GM12878 (cell line): ENCODE results near the gene TACSTD2.

Experiments used
- CUX1 ChIP-seq: IDR thresholded peaks from 2 replicates; pipeline ENCODE4 v1.6.1; 2012; ENCODE audit warnings: improper control_type of control experiment, low read depth, low read length; ENCODE audit not compliant: insufficient replicate concordance
- MYC ChIP-seq: IDR thresholded peaks from 2 replicates; pipeline ENCODE4 v1.6.1; 2011; ENCODE audit warnings: mild to moderate bottlenecking, low read length, moderate library complexity, inconsistent platforms; ENCODE audit not compliant: insufficient read depth, insufficient replicate concordance, insufficient read length, severe bottlenecking
- NRF1 ChIP-seq: conservative IDR thresholded peaks from 2 replicates; pipeline ENCODE4 v1.6.1; 2011; ENCODE audit warnings: mild to moderate bottlenecking, low read depth, low read length, improper control_type of control experiment
- POLR2A ChIP-seq: IDR thresholded peaks from 2 replicates; pipeline ENCODE4 v1.6.1; 2011; ENCODE audit warnings: low read depth, mild to moderate bottlenecking, low read length
- RAD21 ChIP-seq: IDR thresholded peaks from 2 replicates; pipeline ENCODE4 v1.6.1; 2011; ENCODE audit warnings: mild to moderate bottlenecking, low read depth, low read length, moderate library complexity; ENCODE audit not compliant: insufficient read depth
- RBBP5 ChIP-seq: fragments of 200-600 bp; sonication (generic); conservative IDR thresholded peaks from 2 replicates; pipeline ENCODE4 v1.6.1; 2016
- TCF7 ChIP-seq: IDR thresholded peaks from 2 replicates; pipeline ENCODE4 v1.6.1; 2014; ENCODE audit warnings: antibody characterized with exemption, borderline replicate concordance
- ZNF274 ChIP-seq: IDR thresholded peaks from one replicate; pipeline ENCODE4 v1.8.0; 2011; ENCODE audit not compliant: insufficient read length, insufficient read depth
- TF ChIP-seq, protein P1 (sequence below), 3 experiments: IDR thresholded peaks in 2 of 3; conservative IDR thresholded peaks in 1 of 3; 2 replicates each; pipeline ENCODE4 v1.5.1; 2011; ENCODE audit warnings: low read depth in 3 of 3, low read length in 3 of 3, mild to moderate bottlenecking in 3 of 3, control low read depth in 2 of 3, moderate library complexity in 2 of 3, inconsistent platforms in 1 of 3, mixed read lengths in 1 of 3; ENCODE audit not compliant: control insufficient read depth in 2 of 3, insufficient read depth in 1 of 3; ENCODE audit errors: extremely low read depth in 1 of 3

DNA sequence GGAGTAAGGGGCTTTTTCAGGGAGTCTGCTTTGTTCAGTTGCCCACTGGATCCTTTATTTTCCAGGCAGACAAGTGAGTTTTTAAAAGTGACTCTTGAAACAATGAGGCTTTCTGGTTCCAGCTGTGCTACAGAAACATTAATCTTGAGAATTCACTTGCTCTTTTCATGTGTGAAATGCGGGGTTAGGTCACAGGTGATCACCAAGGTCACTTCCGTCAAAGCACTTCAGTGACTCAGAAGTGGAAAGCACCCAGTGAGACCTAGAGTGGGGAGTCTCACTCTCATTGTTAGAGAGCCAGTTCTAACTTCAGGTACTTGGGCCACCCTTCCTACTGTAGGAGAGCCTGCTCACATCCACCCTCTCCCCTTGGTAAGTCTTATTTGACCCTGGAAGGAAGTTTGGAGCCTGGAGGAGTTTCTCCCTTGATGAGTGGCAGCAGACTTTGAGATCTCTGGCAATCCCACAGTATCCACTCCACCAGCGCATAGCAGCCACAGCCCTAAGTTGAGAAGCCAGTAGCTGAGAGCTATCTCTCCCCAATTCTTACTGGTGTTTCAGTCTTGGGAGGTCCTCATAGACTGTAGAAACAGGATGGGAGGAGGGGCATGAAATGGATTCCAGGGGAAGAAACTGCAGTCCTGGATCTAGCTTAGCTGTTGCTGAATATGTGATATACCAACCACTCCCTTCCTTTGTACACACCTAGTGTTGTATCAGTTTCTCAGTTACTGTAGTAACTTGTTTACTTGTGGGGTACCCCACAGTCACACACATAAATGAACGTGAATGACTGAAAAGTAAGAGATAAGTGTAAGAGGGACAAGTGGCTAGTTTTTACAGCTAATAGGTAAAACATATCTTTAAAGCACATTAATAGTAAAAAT lies 3.1 kb downstream of the TACSTD2 start:
- TF ChIP-seq MYC (no peak), TCF7 (peak; percentile 87), POLR2A (peak; percentile 70), RAD21 (peak; percentile 20; the same call in 1 of the 2 replicates), CUX1 (no peak), RBBP5 (no peak), NRF1 (no peak), ZNF274 (no peak)
- TF ChIP-seq, protein P1, sequence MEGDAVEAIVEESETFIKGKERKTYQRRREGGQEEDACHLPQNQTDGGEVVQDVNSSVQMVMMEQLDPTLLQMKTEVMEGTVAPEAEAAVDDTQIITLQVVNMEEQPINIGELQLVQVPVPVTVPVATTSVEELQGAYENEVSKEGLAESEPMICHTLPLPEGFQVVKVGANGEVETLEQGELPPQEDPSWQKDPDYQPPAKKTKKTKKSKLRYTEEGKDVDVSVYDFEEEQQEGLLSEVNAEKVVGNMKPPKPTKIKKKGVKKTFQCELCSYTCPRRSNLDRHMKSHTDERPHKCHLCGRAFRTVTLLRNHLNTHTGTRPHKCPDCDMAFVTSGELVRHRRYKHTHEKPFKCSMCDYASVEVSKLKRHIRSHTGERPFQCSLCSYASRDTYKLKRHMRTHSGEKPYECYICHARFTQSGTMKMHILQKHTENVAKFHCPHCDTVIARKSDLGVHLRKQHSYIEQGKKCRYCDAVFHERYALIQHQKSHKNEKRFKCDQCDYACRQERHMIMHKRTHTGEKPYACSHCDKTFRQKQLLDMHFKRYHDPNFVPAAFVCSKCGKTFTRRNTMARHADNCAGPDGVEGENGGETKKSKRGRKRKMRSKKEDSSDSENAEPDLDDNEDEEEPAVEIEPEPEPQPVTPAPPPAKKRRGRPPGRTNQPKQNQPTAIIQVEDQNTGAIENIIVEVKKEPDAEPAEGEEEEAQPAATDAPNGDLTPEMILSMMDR (IDR thresholded peaks at IDR 0.05 in 2 of 3, conservative IDR thresholded peaks at IDR 0.05 in 1 of 3; ENCODE audit: control insufficient read depth in 2 of 3, extremely low read depth in 1 of 3, insufficient read depth in 1 of 3, low read depth in 3 of 3, low read length in 3 of 3) = no peak
